Measurements from ENCODE around the gene IGF1R.

The IGF1R gene

DNA sequence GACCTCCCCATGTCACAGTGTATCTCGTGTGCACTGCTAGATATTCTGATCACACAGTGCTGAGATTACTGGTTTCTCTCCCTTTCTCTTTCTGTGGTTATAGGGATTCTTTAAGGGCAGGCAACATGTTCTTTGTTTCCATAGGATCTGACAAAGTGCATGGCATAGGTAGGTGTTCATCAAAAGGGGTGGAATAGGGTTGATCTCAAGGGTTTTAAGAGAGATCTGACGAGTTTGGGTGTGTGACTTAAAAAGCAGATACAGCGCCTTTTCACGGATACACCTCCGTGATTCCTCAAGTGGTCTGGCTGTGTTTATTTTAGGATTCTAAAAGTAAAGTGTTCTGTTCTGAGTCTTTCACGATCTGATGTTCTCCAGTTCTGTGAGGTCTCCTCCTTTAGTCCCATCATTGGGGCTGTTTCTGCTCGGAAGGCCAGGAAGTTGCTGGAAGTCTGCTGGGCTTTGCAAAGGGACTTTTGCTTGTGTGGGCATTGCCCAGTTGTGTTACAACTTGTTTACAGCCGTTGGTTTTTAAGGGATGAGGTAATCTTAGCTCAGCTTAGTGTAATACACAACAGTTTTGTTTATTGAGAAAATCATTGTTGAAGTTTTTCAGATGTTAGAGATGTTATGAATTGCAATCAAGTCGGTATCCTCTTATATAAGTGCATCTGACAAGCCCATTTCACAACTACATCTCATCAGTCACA is 34.8 kb downstream of the IGF1R start:
- no peak for DNase-seq (ENCODE audit: low read depth)
- TF ChIP-seq, protein P1, sequence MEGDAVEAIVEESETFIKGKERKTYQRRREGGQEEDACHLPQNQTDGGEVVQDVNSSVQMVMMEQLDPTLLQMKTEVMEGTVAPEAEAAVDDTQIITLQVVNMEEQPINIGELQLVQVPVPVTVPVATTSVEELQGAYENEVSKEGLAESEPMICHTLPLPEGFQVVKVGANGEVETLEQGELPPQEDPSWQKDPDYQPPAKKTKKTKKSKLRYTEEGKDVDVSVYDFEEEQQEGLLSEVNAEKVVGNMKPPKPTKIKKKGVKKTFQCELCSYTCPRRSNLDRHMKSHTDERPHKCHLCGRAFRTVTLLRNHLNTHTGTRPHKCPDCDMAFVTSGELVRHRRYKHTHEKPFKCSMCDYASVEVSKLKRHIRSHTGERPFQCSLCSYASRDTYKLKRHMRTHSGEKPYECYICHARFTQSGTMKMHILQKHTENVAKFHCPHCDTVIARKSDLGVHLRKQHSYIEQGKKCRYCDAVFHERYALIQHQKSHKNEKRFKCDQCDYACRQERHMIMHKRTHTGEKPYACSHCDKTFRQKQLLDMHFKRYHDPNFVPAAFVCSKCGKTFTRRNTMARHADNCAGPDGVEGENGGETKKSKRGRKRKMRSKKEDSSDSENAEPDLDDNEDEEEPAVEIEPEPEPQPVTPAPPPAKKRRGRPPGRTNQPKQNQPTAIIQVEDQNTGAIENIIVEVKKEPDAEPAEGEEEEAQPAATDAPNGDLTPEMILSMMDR (conservative IDR thresholded peaks at IDR 0.05; ENCODE audit: low read depth, low read length): no peak
- no peak overlapping the region for H3K4me3 ChIP-seq (ENCODE audit: low read length)

DNA sequence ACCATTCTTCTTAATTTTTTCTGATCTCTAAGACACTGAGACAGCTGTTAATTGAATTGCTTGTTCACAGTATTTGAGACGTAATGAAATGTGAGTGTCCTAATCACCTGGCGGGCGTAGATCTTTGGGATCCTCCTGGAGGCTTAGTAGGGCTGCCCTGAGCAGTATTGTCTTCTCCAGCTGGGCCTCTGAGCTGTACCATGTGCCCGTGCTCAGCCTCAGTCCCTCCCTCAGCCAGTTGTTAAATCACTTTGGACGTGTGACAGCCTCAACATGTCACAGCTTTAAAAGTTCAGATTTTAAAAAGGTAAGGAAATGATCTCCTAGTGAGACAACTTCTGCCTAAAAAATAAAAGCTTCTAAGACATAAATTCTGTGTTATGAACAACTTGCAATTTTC is 35.5 kb downstream of the IGF1R start:
- H3K4me3 ChIP-seq (ENCODE audit: low read length): no peak overlapping the region
- TF ChIP-seq, protein P1 (conservative IDR thresholded peaks at IDR 0.05; ENCODE audit: low read depth, low read length): no peak

DNA sequence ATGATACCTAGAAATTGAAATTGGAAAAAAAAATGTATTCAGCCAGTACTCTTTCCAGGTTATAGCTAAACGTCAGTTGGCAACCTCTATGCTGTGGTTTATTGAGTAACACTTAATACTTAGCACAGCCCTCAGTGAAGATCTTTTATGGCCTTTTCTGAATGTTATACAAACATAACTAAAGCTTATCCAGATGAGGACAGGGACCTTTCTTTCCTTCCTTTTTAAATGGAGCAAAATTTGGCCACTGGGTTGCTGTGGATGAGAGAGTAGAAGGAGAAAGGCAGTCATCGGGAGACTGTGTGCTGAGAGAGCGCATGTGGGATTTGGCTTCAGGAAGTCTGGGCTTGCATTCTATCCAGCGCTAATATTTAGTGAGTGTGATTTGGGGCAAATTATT is 36.1 kb downstream of the IGF1R start:
- H3K4me3 ChIP-seq (ENCODE audit: low read length): no peak overlapping the region
- no peak for DNase-seq (ENCODE audit: low read depth)
- TF ChIP-seq, protein P1 (conservative IDR thresholded peaks at IDR 0.05; ENCODE audit: low read depth, low read length): no peak

More for the DNA sequence above, 35.5 kb downstream of the IGF1R start:
- DNase-seq (ENCODE audit: low read depth): no peak

DNA sequence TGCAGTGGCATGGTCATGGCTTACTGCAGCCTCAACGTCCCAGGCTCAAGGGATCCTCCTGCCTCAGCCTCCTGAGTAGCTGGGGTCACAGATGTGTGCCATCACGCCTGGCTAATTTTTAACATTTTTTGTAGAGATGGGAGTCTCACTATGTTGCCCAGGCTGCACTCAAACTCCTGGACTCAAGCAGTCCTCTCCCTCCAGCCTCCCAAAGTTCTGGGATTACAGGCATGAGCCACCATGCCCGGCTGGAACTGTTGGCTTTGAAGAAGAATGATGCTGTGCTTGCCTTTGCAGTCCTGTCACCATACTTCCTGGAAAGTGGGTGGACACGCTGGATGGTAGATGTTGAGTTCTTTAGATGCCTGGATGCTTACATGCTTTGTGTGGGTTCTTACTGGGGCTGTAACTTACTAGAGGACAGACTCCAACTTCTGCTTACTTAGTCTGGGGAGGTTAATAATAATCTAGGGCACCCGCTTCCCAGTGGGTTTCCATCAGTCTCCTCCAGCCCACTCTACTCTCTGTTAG is 36.7 kb downstream of the IGF1R start:
- TF ChIP-seq, protein P1 (conservative IDR thresholded peaks at IDR 0.05; ENCODE audit: low read depth, low read length): no peak
- DNase-seq (ENCODE audit: low read depth): no peak
- H3K4me3 ChIP-seq (ENCODE audit: low read length): no peak overlapping the region

DNA sequence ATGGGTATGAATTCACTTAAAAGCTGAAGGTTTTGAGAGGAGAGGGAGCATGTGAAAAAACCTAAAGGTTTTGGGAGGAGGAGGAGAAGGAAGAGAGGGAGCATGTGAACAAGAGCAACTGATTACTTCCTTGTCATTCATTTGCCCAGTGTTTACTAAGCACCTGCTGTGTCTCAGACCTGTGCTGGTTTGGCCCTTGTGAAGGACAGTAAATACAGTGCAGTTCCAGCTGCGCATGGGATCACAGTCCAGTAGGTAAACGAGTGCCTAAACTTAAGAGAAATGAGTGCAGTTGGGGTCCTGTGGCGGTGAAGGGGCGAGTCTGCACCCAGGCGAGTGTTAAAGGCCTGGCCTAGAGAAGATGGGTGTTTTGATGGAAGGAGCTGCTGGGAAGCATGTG is 38.6 kb downstream of the IGF1R start:
- H3K4me3 ChIP-seq (ENCODE audit: low read length): no peak overlapping the region
- TF ChIP-seq, protein P1 (conservative IDR thresholded peaks at IDR 0.05; ENCODE audit: low read depth, low read length): no peak
- no peak for DNase-seq (ENCODE audit: low read depth)

DNA sequence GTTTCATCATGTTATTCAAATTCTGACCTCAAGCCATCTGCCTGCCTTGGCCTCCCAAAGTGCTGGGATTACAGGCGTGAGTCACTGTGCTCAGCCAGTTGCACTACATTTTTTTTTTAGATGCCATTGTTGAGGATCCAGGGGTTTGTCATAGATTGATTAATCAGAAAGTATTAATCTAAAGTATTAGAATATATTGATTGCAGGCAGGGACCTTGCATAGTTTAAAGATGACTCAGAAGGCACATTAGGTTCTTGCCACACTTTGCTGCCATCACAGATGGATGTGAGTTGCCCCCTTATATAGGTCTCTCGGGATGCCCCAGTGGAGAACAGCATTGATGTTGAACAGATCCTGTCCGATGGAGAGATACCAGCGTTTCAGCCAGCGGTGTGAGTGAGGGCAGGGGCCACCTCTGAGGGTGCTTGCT is 41.1 kb downstream of the IGF1R start:
- TF ChIP-seq, protein P1 (conservative IDR thresholded peaks at IDR 0.05; ENCODE audit: low read depth, low read length): no peak
- H3K4me3 ChIP-seq (ENCODE audit: low read length): no peak overlapping the region
- no peak for DNase-seq (ENCODE audit: low read depth)
